Kidney epithelial cell (primary cell): ENCODE results near the gene CLEC4M. TPM values are rescaled to one million over a fixed set of nuclear protein-coding genes. Genes with fewer than 3 reads are reported as not detected.

ENCODE experiments used
- DNase-seq: peaks from one replicate; pipeline ENCODE4 v3.0.0-alpha.2; 2010; ENCODE audit warnings: low read depth
- H3K27me3 ChIP-seq: 2 replicates; pipeline ENCODE4 v1.6.0; 2011; ENCODE audit warnings: low read length; ENCODE audit not compliant: control insufficient read depth, insufficient read depth
- H3K36me3 ChIP-seq: 2 replicates; pipeline ENCODE4 v1.5.1; 2011; ENCODE audit warnings: low read length; ENCODE audit not compliant: control insufficient read depth, insufficient read depth
- H3K4me3 ChIP-seq: 2 replicates; pipeline ENCODE4 v1.5.1; 2011; ENCODE audit warnings: low read depth, mild to moderate bottlenecking, control low read depth, low read length
- CTCF ChIP-seq: IDR thresholded peaks from 2 replicates; pipeline ENCODE4 v1.5.1; 2011; ENCODE audit warnings: mild to moderate bottlenecking, moderate library complexity, low read length, control low read depth, inconsistent platforms; ENCODE audit not compliant: insufficient read depth, poor library complexity, severe bottlenecking
- total RNA-seq: library from RNA; depleted of rRNA; stranded (reverse); fragments of >200 nt; gene quantifications from 2 replicates; pipeline ENCODE4 v1.2.3, GENCODE V29; 2015

CLEC4M gene
- total RNA-seq: 0.27 TPM in 1 of 2 replicates, not detected in the other

GRCh38 chr19:7762719-7763293 lies at the start of gene CLEC4M:
Gene CLEC4M (plus strand): TSS chr19:7763243. CDS start chr19:7763267, 24 bp downstream.
- no peak for TF ChIP-seq CTCF
- no peak for DNase-seq
- Histone ChIP-seq H3K27me3 (no peaks in the 10 kb centered on the region), H3K36me3 (no peaks in the 10 kb centered on the region), H3K4me3 (no peak within 1 kb of the TSS)

GRCh38 chr19:7715671-7716070 lies 47.4 kb upstream of the CLEC4M start:
- Histone ChIP-seq H3K4me3 (no peak overlapping the region), H3K36me3 (no peaks in the 10 kb centered on the region), H3K27me3 (no peaks in the 10 kb centered on the region)
- no peak for DNase-seq
- no peak for TF ChIP-seq CTCF

- Histone ChIP-seq H3K36me3 (no peaks in the 10 kb centered on the region), H3K4me3 (no peak overlapping the region)
- TF ChIP-seq CTCF: no peak
These were observed 46.3 kb upstream of the CLEC4M start for GRCh38 chr19:7716762-7717161.

GRCh38 chr19:7718668-7719067 lies 44.4 kb upstream of the CLEC4M start:
- TF ChIP-seq CTCF: no peak

More at GRCh38 chr19:7716762-7717161, 46.3 kb upstream of the CLEC4M start:
- no peaks in the 10 kb centered on the region for H3K27me3 ChIP-seq
- DNase-seq: no peak

GRCh38 chr19:7720351-7720750 lies 42.7 kb upstream of the CLEC4M start:
- no peak for TF ChIP-seq CTCF
- no peak for DNase-seq
- no peak overlapping the region for H3K4me3 ChIP-seq

More at GRCh38 chr19:7718668-7719067, 44.4 kb upstream of the CLEC4M start:
- Histone ChIP-seq H3K27me3 (no peaks in the 10 kb centered on the region), H3K36me3 (no peaks in the 10 kb centered on the region), H3K4me3 (no peak overlapping the region)
- DNase-seq: no peak

GRCh38 chr19:7722231-7722651 lies 40.8 kb upstream of the CLEC4M start:
- TF ChIP-seq CTCF: no peak
- no peak for DNase-seq
- no peaks in the 10 kb centered on the region for H3K36me3 ChIP-seq
- no peaks in the 10 kb centered on the region for H3K27me3 ChIP-seq
- H3K4me3 ChIP-seq: no peak overlapping the region

More at GRCh38 chr19:7720351-7720750, 42.7 kb upstream of the CLEC4M start:
- H3K27me3 ChIP-seq: no peaks in the 10 kb centered on the region
- no peaks in the 10 kb centered on the region for H3K36me3 ChIP-seq
